NCI-H510A (cell line): ENCODE data around the gene EMP3.
A peak's percentile ranks its signal among the peaks of the same experiment; 100 is the strongest.

Source experiments
- DNase-seq: peaks from one replicate; lab custom pipeline; 2025; lab: John Stamatoyannopoulos, UW

EMP3 gene

GRCh38 chr19:48318286-48318987 is 6.9 kb upstream of the EMP3 start:
- no peak for DNase-seq

- peak; percentile 39 for DNase-seq
Observed at GRCh38 chr19:48319647-48320541, 5.5 kb upstream of the EMP3 start.

GRCh38 chr19:48321372-48321621 is 4.1 kb upstream of the EMP3 start:
- peak; percentile 91 for DNase-seq

- DNase-seq: peak; percentile 94
Observed at GRCh38 chr19:48321622-48322591, 3.4 kb upstream of the EMP3 start.

- no peak for DNase-seq
Observed at GRCh38 chr19:48329167-48329891, 4.0 kb downstream of the EMP3 start.

- DNase-seq: peak; percentile 86
Observed at GRCh38 chr19:48330012-48330681, 4.8 kb downstream of the EMP3 start.

- DNase-seq: no peak
Observed at GRCh38 chr19:48332351-48332661, 7.0 kb downstream of the EMP3 start.

GRCh38 chr19:48332662-48333466 is 7.5 kb downstream of the EMP3 start:
- peak; percentile 98 for DNase-seq

- peak; percentile 89 for DNase-seq
Observed at GRCh38 chr19:48333467-48334384, 8.4 kb downstream of the EMP3 start.

- no peak for DNase-seq
Observed at GRCh38 chr19:48338253-48338755, 13.0 kb downstream of the EMP3 start.

GRCh38 chr19:48338802-48339503 is 13.6 kb downstream of the EMP3 start:
- no peak for DNase-seq

- DNase-seq: no peak
Observed at GRCh38 chr19:48340995-48341394, 15.6 kb downstream of the EMP3 start.

GRCh38 chr19:48341515-48342413 is 16.4 kb downstream of the EMP3 start:
- DNase-seq: no peak

GRCh38 chr19:48342414-48342738 is 17.0 kb downstream of the EMP3 start:
- DNase-seq: no peak

- DNase-seq: no peak
Observed at GRCh38 chr19:48342841-48343540, 17.6 kb downstream of the EMP3 start.

- no peak for DNase-seq
Observed at GRCh38 chr19:48344892-48345291, 19.5 kb downstream of the EMP3 start.

- DNase-seq: no peak
Observed at GRCh38 chr19:48346191-48346590, 20.8 kb downstream of the EMP3 start.
